ENCODE measurements around the gene ANO2. TPM values are rescaled to one million over a fixed set of nuclear protein-coding genes. Genes with fewer than 3 reads are reported as not detected.

Gene ANO2
- total and polyA plus RNA-seq, 2 experiments from 2014 or later = 2.3 to 4.6 TPM

DNA sequence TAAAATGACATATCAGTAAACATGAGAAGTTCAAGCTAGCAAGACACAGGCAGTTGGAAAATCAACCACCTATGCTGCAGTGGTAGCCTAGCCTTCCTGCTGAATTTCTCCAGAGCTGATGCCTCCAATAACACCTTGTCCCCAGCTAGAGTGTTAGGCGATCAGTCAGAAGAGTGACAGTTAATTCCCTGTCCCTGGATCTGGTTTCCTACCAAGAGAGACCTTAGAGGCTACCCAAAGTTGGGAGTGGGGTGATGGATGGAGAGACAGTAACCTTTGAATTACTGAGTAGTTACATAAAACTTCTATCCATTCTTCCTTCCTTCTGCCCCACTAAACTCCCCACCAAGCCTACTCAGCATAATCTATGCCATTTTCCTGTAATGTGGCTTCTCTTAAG, 1.9 kb upstream of the ANO2 start:
- H3K9me2 ChIP-seq (ENCODE audit: insufficient read depth) = no peaks in the 10 kb centered on the region
- H3K79me2 ChIP-seq (replicated peaks; ENCODE audit: insufficient read depth) = no peaks in the 10 kb centered on the region
- Mint-ChIP-seq H3K9me3 (no peaks in the 10 kb centered on the region), H3K4me3 (no peak overlapping the region; the same call in 2 of the 3 replicates), H3K4me1 (peaks cover 23% of the 10 kb centered on the region), H3K27me3 (ENCODE audit: insufficient read depth, low read depth, poor library complexity) (peaks cover 23% of the 10 kb centered on the region), H3K36me3 (ENCODE audit: low read depth) (no peaks in the 10 kb centered on the region), H3K27ac (no peak overlapping the region)
- H2AFZ ChIP-seq = no peak overlapping the region
- H3K27me3 ChIP-seq (ENCODE audit: insufficient read depth) = peaks cover 21% of the 10 kb centered on the region
- H3K36me3 ChIP-seq (ENCODE audit: insufficient read depth) = no peaks in the 10 kb centered on the region
- peaks cover 2% of the 10 kb centered on the region; the same call in 1 of the 2 replicates for H3K4me1 ChIP-seq (ENCODE audit: insufficient read depth)
- ATAC-seq (no peak), DNase-seq (ENCODE audit: low spot score) (no peak)
- H3F3A ChIP-seq (replicated peaks; ENCODE audit: low read depth) = no peaks in the 10 kb centered on the region
- H3K4me2 ChIP-seq = no peak overlapping the region
- TF ChIP-seq, protein P1, sequence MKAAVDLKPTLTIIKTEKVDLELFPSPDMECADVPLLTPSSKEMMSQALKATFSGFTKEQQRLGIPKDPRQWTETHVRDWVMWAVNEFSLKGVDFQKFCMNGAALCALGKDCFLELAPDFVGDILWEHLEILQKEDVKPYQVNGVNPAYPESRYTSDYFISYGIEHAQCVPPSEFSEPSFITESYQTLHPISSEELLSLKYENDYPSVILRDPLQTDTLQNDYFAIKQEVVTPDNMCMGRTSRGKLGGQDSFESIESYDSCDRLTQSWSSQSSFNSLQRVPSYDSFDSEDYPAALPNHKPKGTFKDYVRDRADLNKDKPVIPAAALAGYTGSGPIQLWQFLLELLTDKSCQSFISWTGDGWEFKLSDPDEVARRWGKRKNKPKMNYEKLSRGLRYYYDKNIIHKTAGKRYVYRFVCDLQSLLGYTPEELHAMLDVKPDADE (IDR thresholded peaks at IDR 0.05) = no peak
- TF ChIP-seq ZNF114 (CRISPR knock-in tag; IDR thresholded peaks at IDR 0.05) = no peak
- no peak for TF ChIP-seq EZH2phosphoT487 (IDR thresholded peaks at IDR 0.05; ENCODE audit: unreplicated experiment)
- TF ChIP-seq EZH2 (IDR thresholded peaks at IDR 0.05; ENCODE audit: low read depth, unreplicated experiment) = no peak
- no peak for TF ChIP-seq STAT1 (IDR thresholded peaks at IDR 0.05; ENCODE audit: unreplicated experiment)
- no peak for TF ChIP-seq JUNB (IDR thresholded peaks at IDR 0.05; ENCODE audit: unreplicated experiment)
- TF ChIP-seq CREB1 (CRISPR knock-in tag; IDR thresholded peaks at IDR 0.05; ENCODE audit: low read depth) = no peak
- no peak for TF ChIP-seq NANOG (IDR thresholded peaks at IDR 0.05; ENCODE audit: borderline replicate concordance)
- no peak for TF ChIP-seq ZNF331 (CRISPR knock-in tag; IDR thresholded peaks at IDR 0.05; ENCODE audit: low read depth)
- TF ChIP-seq, protein P2, sequence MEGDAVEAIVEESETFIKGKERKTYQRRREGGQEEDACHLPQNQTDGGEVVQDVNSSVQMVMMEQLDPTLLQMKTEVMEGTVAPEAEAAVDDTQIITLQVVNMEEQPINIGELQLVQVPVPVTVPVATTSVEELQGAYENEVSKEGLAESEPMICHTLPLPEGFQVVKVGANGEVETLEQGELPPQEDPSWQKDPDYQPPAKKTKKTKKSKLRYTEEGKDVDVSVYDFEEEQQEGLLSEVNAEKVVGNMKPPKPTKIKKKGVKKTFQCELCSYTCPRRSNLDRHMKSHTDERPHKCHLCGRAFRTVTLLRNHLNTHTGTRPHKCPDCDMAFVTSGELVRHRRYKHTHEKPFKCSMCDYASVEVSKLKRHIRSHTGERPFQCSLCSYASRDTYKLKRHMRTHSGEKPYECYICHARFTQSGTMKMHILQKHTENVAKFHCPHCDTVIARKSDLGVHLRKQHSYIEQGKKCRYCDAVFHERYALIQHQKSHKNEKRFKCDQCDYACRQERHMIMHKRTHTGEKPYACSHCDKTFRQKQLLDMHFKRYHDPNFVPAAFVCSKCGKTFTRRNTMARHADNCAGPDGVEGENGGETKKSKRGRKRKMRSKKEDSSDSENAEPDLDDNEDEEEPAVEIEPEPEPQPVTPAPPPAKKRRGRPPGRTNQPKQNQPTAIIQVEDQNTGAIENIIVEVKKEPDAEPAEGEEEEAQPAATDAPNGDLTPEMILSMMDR (conservative IDR thresholded peaks at IDR 0.05; ENCODE audit: low read depth in 2 of 2) = no peak
- TF ChIP-seq, protein P3, sequence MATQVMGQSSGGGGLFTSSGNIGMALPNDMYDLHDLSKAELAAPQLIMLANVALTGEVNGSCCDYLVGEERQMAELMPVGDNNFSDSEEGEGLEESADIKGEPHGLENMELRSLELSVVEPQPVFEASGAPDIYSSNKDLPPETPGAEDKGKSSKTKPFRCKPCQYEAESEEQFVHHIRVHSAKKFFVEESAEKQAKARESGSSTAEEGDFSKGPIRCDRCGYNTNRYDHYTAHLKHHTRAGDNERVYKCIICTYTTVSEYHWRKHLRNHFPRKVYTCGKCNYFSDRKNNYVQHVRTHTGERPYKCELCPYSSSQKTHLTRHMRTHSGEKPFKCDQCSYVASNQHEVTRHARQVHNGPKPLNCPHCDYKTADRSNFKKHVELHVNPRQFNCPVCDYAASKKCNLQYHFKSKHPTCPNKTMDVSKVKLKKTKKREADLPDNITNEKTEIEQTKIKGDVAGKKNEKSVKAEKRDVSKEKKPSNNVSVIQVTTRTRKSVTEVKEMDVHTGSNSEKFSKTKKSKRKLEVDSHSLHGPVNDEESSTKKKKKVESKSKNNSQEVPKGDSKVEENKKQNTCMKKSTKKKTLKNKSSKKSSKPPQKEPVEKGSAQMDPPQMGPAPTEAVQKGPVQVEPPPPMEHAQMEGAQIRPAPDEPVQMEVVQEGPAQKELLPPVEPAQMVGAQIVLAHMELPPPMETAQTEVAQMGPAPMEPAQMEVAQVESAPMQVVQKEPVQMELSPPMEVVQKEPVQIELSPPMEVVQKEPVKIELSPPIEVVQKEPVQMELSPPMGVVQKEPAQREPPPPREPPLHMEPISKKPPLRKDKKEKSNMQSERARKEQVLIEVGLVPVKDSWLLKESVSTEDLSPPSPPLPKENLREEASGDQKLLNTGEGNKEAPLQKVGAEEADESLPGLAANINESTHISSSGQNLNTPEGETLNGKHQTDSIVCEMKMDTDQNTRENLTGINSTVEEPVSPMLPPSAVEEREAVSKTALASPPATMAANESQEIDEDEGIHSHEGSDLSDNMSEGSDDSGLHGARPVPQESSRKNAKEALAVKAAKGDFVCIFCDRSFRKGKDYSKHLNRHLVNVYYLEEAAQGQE (IDR thresholded peaks at IDR 0.05; ENCODE audit: unreplicated experiment) = no peak
- TF ChIP-seq POLR2AphosphoS5 (IDR thresholded peaks at IDR 0.05; ENCODE audit: low read depth) = no peak
- TF ChIP-seq, protein P4, sequence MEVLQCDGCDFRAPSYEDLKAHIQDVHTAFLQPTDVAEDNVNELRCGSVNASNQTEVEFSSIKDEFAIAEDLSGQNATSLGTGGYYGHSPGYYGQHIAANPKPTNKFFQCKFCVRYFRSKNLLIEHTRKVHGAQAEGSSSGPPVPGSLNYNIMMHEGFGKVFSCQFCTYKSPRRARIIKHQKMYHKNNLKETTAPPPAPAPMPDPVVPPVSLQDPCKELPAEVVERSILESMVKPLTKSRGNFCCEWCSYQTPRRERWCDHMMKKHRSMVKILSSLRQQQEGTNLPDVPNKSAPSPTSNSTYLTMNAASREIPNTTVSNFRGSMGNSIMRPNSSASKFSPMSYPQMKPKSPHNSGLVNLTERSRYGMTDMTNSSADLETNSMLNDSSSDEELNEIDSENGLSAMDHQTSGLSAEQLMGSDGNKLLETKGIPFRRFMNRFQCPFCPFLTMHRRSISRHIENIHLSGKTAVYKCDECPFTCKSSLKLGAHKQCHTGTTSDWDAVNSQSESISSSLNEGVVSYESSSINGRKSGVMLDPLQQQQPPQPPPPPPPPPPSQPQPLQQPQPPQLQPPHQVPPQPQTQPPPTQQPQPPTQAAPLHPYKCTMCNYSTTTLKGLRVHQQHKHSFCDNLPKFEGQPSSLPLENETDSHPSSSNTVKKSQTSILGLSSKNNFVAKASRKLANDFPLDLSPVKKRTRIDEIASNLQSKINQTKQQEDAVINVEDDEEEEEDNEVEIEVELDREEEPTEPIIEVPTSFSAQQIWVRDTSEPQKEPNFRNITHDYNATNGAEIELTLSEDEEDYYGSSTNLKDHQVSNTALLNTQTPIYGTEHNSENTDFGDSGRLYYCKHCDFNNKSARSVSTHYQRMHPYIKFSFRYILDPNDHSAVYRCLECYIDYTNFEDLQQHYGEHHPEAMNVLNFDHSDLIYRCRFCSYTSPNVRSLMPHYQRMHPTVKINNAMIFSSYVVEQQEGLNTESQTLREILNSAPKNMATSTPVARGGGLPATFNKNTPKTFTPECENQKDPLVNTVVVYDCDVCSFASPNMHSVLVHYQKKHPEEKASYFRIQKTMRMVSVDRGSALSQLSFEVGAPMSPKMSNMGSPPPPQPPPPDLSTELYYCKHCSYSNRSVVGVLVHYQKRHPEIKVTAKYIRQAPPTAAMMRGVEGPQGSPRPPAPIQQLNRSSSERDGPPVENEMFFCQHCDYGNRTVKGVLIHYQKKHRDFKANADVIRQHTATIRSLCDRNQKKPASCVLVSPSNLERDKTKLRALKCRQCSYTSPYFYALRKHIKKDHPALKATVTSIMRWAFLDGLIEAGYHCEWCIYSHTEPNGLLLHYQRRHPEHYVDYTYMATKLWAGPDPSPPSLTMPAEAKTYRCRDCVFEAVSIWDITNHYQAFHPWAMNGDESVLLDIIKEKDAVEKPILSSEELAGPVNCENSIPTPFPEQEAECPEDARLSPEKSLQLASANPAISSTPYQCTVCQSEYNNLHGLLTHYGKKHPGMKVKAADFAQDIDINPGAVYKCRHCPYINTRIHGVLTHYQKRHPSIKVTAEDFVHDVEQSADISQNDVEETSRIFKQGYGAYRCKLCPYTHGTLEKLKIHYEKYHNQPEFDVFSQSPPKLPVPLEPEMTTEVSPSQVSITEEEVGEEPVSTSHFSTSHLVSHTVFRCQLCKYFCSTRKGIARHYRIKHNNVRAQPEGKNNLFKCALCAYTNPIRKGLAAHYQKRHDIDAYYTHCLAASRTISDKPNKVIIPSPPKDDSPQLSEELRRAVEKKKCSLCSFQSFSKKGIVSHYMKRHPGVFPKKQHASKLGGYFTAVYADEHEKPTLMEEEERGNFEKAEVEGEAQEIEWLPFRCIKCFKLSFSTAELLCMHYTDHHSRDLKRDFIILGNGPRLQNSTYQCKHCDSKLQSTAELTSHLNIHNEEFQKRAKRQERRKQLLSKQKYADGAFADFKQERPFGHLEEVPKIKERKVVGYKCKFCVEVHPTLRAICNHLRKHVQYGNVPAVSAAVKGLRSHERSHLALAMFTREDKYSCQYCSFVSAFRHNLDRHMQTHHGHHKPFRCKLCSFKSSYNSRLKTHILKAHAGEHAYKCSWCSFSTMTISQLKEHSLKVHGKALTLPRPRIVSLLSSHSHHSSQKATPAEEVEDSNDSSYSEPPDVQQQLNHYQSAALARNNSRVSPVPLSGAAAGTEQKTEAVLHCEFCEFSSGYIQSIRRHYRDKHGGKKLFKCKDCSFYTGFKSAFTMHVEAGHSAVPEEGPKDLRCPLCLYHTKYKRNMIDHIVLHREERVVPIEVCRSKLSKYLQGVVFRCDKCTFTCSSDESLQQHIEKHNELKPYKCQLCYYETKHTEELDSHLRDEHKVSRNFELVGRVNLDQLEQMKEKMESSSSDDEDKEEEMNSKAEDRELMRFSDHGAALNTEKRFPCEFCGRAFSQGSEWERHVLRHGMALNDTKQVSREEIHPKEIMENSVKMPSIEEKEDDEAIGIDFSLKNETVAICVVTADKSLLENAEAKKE (CRISPR knock-in tag; IDR thresholded peaks at IDR 0.05) = no peak
- H3K27ac ChIP-seq (ENCODE audit: low read depth) = no peak overlapping the region
- no peak overlapping the region for H3K4me3 ChIP-seq
- H4K20me1 ChIP-seq (replicated peaks; ENCODE audit: insufficient read depth) = no peaks in the 10 kb centered on the region

Data from GM23338 (cell line).